CD4-positive, alpha-beta memory T cell (primary cell): ENCODE measurements around the gene FIG4. TPM values are rescaled to one million over a fixed set of nuclear protein-coding genes. Genes with fewer than 3 reads are reported as not detected.
"Not testable (repeated sequence)": the region's sequence is repeated elsewhere in the genome, so short reads cannot be mapped to it uniquely, and the experiment has no call there.

Experiments used
- CTCF ChIA-PET: fragments of 350-600 bp; sonication (Branson Sonifier 250); formaldehyde crosslinking; loops from one replicate; lab custom pipeline; 2021; ENCODE audit warnings: inconsistent platforms; ENCODE audit not compliant: partially characterized antibody; lab: Charles Lee
- POLR2A ChIA-PET: fragments of 350-600 bp; sonication (Branson Sonifier 250); formaldehyde crosslinking; loops from one replicate; lab custom pipeline; 2021; ENCODE audit not compliant: partially characterized antibody; lab: Charles Lee
- DNase-seq, 5 donors: peaks; one replicate each; pipeline versions ENCODE4 v3.0.0 to v3.0.0-alpha.2; 2020 to 2022; ENCODE audit warnings: mixed read lengths in 1 of 5
- H3K27ac ChIP-seq: one replicate; pipeline ENCODE4 v1.7.0; 2013; ENCODE audit warnings: low read depth, low read length
- H3K27me3 ChIP-seq: 2 replicates; pipeline ENCODE4 v1.7.0; 2013; ENCODE audit warnings: mild to moderate bottlenecking, low read length, moderate library complexity; ENCODE audit not compliant: insufficient read depth
- H3K36me3 ChIP-seq: 2 replicates; pipeline ENCODE4 v1.7.0; 2013; ENCODE audit warnings: mild to moderate bottlenecking, low read length, moderate library complexity; ENCODE audit not compliant: insufficient read depth
- H3K4me1 ChIP-seq: 2 replicates; pipeline ENCODE4 v1.7.0; 2013; ENCODE audit warnings: mild to moderate bottlenecking, low read length, moderate library complexity; ENCODE audit not compliant: insufficient read depth
- H3K4me3 ChIP-seq, 2 donors: one replicate each; pipeline ENCODE4 v1.7.0; 2013; ENCODE audit warnings: low read length in 2 of 2, mild to moderate bottlenecking in 1 of 2
- H3K9me3 ChIP-seq, 2 donors: one replicate each; pipeline ENCODE4 v1.7.0; 2013; ENCODE audit warnings: low read length in 2 of 2, control low read depth in 1 of 2; ENCODE audit not compliant: control insufficient read depth in 1 of 2
- H3K27ac Mint-ChIP-seq, 7 donors: one replicate each; pipeline ENCODE4 v1.8.0; 2020 to 2021; ENCODE audit warnings: mixed read lengths in 7 of 7, mild to moderate bottlenecking in 6 of 7, inconsistent platforms in 3 of 7, moderate library complexity in 3 of 7
- H3K27me3 Mint-ChIP-seq, 2 donors: one replicate each; pipeline ENCODE4 v1.8.0; 2020 to 2021; ENCODE audit warnings: mixed read lengths in 2 of 2
- H3K36me3 Mint-ChIP-seq, 2 donors: one replicate each; pipeline ENCODE4 v1.8.0; 2020 to 2021; ENCODE audit warnings: mixed read lengths in 2 of 2, inconsistent platforms in 1 of 2, mild to moderate bottlenecking in 1 of 2
- H3K4me1 Mint-ChIP-seq, 4 donors: one replicate each; pipeline ENCODE4 v1.8.0; 2020 to 2021; ENCODE audit warnings: mixed read lengths in 4 of 4, mild to moderate bottlenecking in 1 of 4
- H3K4me3 Mint-ChIP-seq, 8 donors: one replicate each; pipeline ENCODE4 v1.8.0; 2020 to 2021; ENCODE audit warnings: mixed read lengths in 8 of 8, mild to moderate bottlenecking in 7 of 8, moderate library complexity in 6 of 8, inconsistent platforms in 3 of 8
- H3K9me3 Mint-ChIP-seq, 8 donors: one replicate each; pipeline ENCODE4 v1.8.0; 2020 to 2021; ENCODE audit warnings: mixed read lengths in 8 of 8, mild to moderate bottlenecking in 5 of 8, inconsistent platforms in 3 of 8, moderate library complexity in 1 of 8
- intact Hi-C: fragments of 100-400 bp; cut with micrococcal nuclease; formaldehyde crosslinking; loops from one replicate; pipeline ENCODE4 v1.15.1; 2023
- polyA plus RNA-seq, 2 donors: library from polyadenylated mRNA; unstranded; fragments of 300-500 nt; fragmentation: Illumina TruSeq; gene quantifications; one replicate each; pipeline ENCODE4 v1.2.3, GENCODE V29; 2021
- total RNA-seq, 2 experiments: library from RNA; stranded (reverse); gene quantifications; one replicate each; pipeline ENCODE4 v1.2.3, GENCODE V29; 2021

The FIG4 gene
- total and polyA plus RNA-seq, 4 experiments from 2014 or later: 14.4 to 28.5 (median 15.6) TPM

GRCh38 chr6:109855476-109856040 lies 164.5 kb downstream of the FIG4 start:
- H3K4me3 Mint-ChIP-seq, H3K9me3 Mint-ChIP-seq, H3K4me3 ChIP-seq, H3K4me1 ChIP-seq, POLR2A ChIA-PET, H3K4me1 Mint-ChIP-seq, H3K27ac ChIP-seq, intact Hi-C loops, DNase-seq, H3K9me3 ChIP-seq, H3K36me3 Mint-ChIP-seq, CTCF ChIA-PET, H3K36me3 ChIP-seq, H3K27ac Mint-ChIP-seq, H3K27me3 ChIP-seq, H3K27me3 Mint-ChIP-seq: not testable (repeated sequence)

GRCh38 chr6:109861946-109862345 lies 170.8 kb downstream of the FIG4 start:
- Mint-ChIP-seq H3K36me3 (no peaks in the 10 kb centered on the region), H3K9me3 (peaks cover 2 to 8% (median 6%) of the 10 kb centered on the region in 8 donors), H3K27ac (no peak overlapping the region), H3K4me3 (no peak overlapping the region), H3K4me1 (no peaks in the 10 kb centered on the region), H3K27me3 (peaks cover 4 to 14% of the 10 kb centered on the region in 2 donors)
- H3K9me3 ChIP-seq: no peaks in the 10 kb centered on the region
- no peaks in the 10 kb centered on the region for H3K36me3 ChIP-seq
- CTCF ChIA-PET: no interaction called here
- no peak overlapping the region for H3K27ac ChIP-seq
- no peaks in the 10 kb centered on the region for H3K27me3 ChIP-seq
- intact Hi-C loops: no loop called here
- no peak overlapping the region for H3K4me3 ChIP-seq
- POLR2A ChIA-PET: no interaction called here
- DNase-seq: no peak
- H3K4me1 ChIP-seq: no peaks in the 10 kb centered on the region

GRCh38 chr6:109864050-109864449 lies 173.0 kb downstream of the FIG4 start:
- Histone ChIP-seq H3K4me1 (no peaks in the 10 kb centered on the region), H3K4me3 (no peak overlapping the region), H3K27ac (no peak overlapping the region), H3K36me3 (no peaks in the 10 kb centered on the region), H3K27me3 (no peaks in the 10 kb centered on the region), H3K9me3 (no peaks in the 10 kb centered on the region)
- no peak for DNase-seq
- peaks cover 2 to 8% (median 6%) of the 10 kb centered on the region in 8 donors for H3K9me3 Mint-ChIP-seq
- POLR2A ChIA-PET: no interaction called here
- no peaks in the 10 kb centered on the region for H3K36me3 Mint-ChIP-seq
- H3K27me3 Mint-ChIP-seq: peaks cover 4 to 15% of the 10 kb centered on the region in 2 donors
- no peak overlapping the region for H3K27ac Mint-ChIP-seq
- intact Hi-C loops: no loop called here
- CTCF ChIA-PET: no interaction called here
- no peaks in the 10 kb centered on the region for H3K4me1 Mint-ChIP-seq
- no peak overlapping the region for H3K4me3 Mint-ChIP-seq

GRCh38 chr6:109865968-109866367 lies 174.9 kb downstream of the FIG4 start:
- intact Hi-C loops: no loop called here
- peaks cover 3 to 15% of the 10 kb centered on the region in 2 donors for H3K27me3 Mint-ChIP-seq
- no peaks in the 10 kb centered on the region for H3K36me3 ChIP-seq
- H3K4me3 ChIP-seq: no peak overlapping the region
- ChIA-PET CTCF (no interaction called here), POLR2A (no interaction called here)
- H3K27ac Mint-ChIP-seq: no peak overlapping the region
- H3K27ac ChIP-seq: no peak overlapping the region
- no peak for DNase-seq
- H3K4me1 ChIP-seq: no peaks in the 10 kb centered on the region
- no peaks in the 10 kb centered on the region for H3K36me3 Mint-ChIP-seq
- H3K4me1 Mint-ChIP-seq: no peaks in the 10 kb centered on the region
- no peak overlapping the region for H3K4me3 Mint-ChIP-seq
- H3K9me3 Mint-ChIP-seq: peaks cover 0 to 7% (median 4%) of the 10 kb centered on the region in 8 donors
- no peaks in the 10 kb centered on the region for H3K9me3 ChIP-seq
- H3K27me3 ChIP-seq: no peaks in the 10 kb centered on the region

- CTCF ChIA-PET: no interaction called here
- Histone ChIP-seq H3K36me3 (no peaks in the 10 kb centered on the region), H3K27ac (no peak overlapping the region), H3K27me3 (no peaks in the 10 kb centered on the region), H3K4me1 (no peaks in the 10 kb centered on the region), H3K9me3 (no peaks in the 10 kb centered on the region), H3K4me3 (no peak overlapping the region)
- no peaks in the 10 kb centered on the region for H3K36me3 Mint-ChIP-seq
- POLR2A ChIA-PET: no interaction called here
- intact Hi-C loops: no loop called here
- peaks cover 0 to 2% (median under 1%) of the 10 kb centered on the region in 8 donors for H3K9me3 Mint-ChIP-seq
- H3K27me3 Mint-ChIP-seq: peaks cover 3 to 17% of the 10 kb centered on the region in 2 donors
- DNase-seq: no peak
- no peak overlapping the region for H3K4me3 Mint-ChIP-seq
- no peaks in the 10 kb centered on the region for H3K4me1 Mint-ChIP-seq
- H3K27ac Mint-ChIP-seq: no peak overlapping the region
Observed at GRCh38 chr6:109867009-109867969, 176.2 kb downstream of the FIG4 start.

- H3K36me3 ChIP-seq: no peaks in the 10 kb centered on the region
- Mint-ChIP-seq H3K27ac (no peak overlapping the region), H3K27me3 (peaks cover 3 to 17% of the 10 kb centered on the region in 2 donors), H3K9me3 (peaks cover 0 to 2% (median 0%) of the 10 kb centered on the region in 8 donors), H3K36me3 (no peaks in the 10 kb centered on the region), H3K4me1 (no peaks in the 10 kb centered on the region), H3K4me3 (no peak overlapping the region)
- H3K27me3 ChIP-seq: no peaks in the 10 kb centered on the region
- H3K27ac ChIP-seq: no peak overlapping the region
- DNase-seq: no peak
- no peak overlapping the region for H3K4me3 ChIP-seq
- H3K9me3 ChIP-seq: no peaks in the 10 kb centered on the region
- CTCF ChIA-PET: no interaction called here
- POLR2A ChIA-PET: no interaction called here
- intact Hi-C loops: no loop called here
- H3K4me1 ChIP-seq: no peaks in the 10 kb centered on the region
Observed at GRCh38 chr6:109867970-109868358, 176.9 kb downstream of the FIG4 start.

GRCh38 chr6:109869398-109870088 lies 178.4 kb downstream of the FIG4 start:
- CTCF ChIA-PET, H3K4me3 ChIP-seq, H3K36me3 Mint-ChIP-seq, H3K4me1 Mint-ChIP-seq, H3K36me3 ChIP-seq, H3K9me3 Mint-ChIP-seq, intact Hi-C loops, H3K27me3 ChIP-seq, H3K27ac ChIP-seq, POLR2A ChIA-PET, H3K9me3 ChIP-seq, DNase-seq, H3K4me3 Mint-ChIP-seq, H3K4me1 ChIP-seq, H3K27ac Mint-ChIP-seq: not testable (repeated sequence)
- H3K27me3 Mint-ChIP-seq: peaks cover 5 to 17% of the 10 kb centered on the region in 2 donors
